Brain pericyte (primary cell): ENCODE results near the gene C11orf71.

Experiments
- DNase-seq: peaks from one replicate; pipeline ENCODE4 v3.0.0-alpha.2; 2012; ENCODE audit warnings: low read depth, low spot score

C11orf71 gene

DNA sequence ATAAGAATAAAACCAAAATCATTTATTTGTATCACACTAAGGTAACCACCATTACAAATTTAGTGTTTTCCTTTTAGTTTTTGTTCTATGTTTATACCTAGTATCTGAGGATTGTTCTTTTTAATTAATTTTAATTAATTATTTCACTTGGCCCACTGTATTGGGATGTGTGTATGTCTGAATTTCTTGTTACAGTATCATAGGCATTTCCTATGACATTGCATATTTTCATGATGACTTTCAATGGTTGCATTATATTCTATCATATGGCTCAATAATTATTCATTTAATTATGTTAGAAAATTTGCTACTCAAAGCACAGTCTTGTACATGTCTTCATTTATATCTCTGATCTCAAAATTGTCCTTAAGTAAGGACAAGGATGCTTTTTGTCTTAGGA, 41.0 kb downstream of the C11orf71 start:
- DNase-seq: no peak

DNA sequence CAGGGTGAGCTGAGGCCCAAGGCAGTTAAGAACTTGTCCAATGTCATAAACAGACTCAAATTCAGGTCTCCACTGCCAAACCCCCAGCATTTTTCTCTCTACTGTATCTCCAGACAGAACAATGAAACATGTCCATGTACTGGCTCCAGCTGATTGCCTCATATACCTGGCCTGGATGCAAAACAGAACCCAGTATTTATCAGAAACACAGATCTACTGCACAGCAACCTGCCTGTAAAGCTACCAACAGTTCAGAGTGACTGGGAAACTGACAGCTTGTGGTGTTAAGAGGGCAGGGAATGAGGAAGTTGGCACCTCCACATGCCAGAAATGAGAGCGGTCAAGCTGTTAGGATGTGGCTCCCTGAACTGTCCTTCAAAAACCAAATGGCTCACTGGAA, 41.6 kb downstream of the C11orf71 start:
- DNase-seq: no peak

DNA sequence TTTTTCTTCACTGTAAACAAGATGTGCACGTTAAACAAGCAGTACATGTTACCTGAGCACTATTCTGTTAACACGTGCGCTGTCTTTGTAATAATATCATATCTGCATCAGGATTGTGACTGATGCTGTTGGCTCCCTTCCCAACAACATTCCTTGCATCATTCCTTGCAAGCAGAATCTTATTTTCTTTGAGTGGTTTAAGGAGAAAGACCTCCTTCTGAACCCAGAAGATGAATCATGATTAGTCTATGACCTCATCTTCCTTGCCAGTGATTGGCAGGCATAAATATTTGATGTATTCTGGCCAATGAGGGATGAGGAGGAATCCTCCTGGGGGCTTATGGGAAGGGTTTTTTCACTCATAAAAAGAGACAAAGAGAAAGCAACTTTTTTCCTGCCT, 46.2 kb downstream of the C11orf71 start:
- peak; percentile 72 for DNase-seq

DNA sequence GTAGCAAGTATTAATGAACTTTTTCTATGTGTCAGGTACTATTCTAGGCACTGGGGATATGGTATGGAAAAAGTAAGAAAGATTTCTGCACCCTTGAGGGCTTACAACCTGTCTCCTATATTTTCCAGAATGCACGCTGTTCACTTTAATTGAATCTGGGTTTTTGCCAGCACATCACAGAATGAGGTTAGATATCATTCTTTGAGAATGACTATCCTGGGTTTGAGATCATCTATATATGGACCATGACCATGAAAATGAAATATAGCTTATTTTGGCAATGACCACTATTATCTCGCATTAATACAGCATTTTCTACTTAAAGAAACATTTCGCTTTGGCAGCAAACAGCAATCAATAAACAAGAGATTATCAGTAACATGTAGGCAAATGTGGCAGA, 46.9 kb downstream of the C11orf71 start:
- DNase-seq: no peak

DNA sequence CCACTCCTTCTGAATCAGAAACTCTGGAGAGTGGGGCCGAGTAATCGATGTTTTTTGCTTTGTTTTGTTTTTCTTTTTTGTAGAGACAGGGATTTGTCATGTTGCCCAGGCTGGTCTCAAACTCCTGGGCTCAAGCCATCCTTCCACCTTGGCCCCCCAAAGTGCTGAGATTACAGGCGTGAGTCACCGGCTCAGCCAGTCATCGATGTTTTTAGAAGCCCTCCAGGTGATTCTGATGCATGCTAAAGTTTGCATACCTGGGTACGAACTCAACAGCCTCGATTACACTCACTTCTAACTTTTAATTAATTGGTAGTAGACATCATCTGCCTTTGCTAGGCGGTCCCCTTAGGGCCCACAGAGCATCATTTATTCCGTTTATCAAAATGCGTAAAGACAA, 50.3 kb downstream of the C11orf71 start:
- no peak for DNase-seq
